Measurements from ENCODE around the gene PMVK. TPM values are rescaled to one million over a fixed set of nuclear protein-coding genes. Genes with fewer than 3 reads are reported as not detected.

PMVK gene
- total and polyA plus RNA-seq, 2 of the 8 experiments (the other 6 are each of a cell fraction or from before 2014, with no cell fraction given) = 23.8 to 26.5 TPM

- H3K56ac ChIP-seq (replicated peaks; ENCODE audit: insufficient read length, low read depth, low read length) = no peak overlapping the region
- no peak overlapping the region for H4K91ac ChIP-seq (replicated peaks; ENCODE audit: insufficient read length, low read length)
- H3K4ac ChIP-seq (replicated peaks; ENCODE audit: insufficient read length, low read depth, low read length) = no peak overlapping the region
- no peak for DNase-seq (ENCODE audit: low read depth in 1 of 2, low spot score in 2 of 2)
- no peak overlapping the region for H2AK5ac ChIP-seq (ENCODE audit: low read depth, low read length)
- no peak overlapping the region for H4K5ac ChIP-seq (ENCODE audit: insufficient read length, low read depth, low read length)
- no peak overlapping the region for H2BK120ac ChIP-seq (replicated peaks; ENCODE audit: low read depth, low read length)
- no peak overlapping the region for H3K4me2 ChIP-seq (ENCODE audit: insufficient read depth in 1 of 2, low read depth in 2 of 2, low read length in 2 of 2)
- no peak overlapping the region for H4K8ac ChIP-seq (ENCODE audit: extremely low read depth, insufficient read depth, low read length)
- H3K79me1 ChIP-seq (ENCODE audit: low read depth, low read length) = no peaks in the 10 kb centered on the region; the same call in 1 of the 2 replicates
- H3K23ac ChIP-seq (ENCODE audit: insufficient read length) = no peak overlapping the region
- TF ChIP-seq YY1 (IDR thresholded peaks at IDR 0.05; ENCODE audit: low read depth, low read length) (no peak), SIRT6 (IDR thresholded peaks at IDR 0.05; ENCODE audit: low read length) (no peak), RXRA (IDR thresholded peaks at IDR 0.05; ENCODE audit: insufficient read depth, low read depth, low read length) (no peak)
- H3K27me3 ChIP-seq (replicated peaks in 1 of 4; ENCODE audit: control insufficient read depth in 3 of 4, extremely low read depth in 1 of 4, insufficient read depth in 3 of 4, low read length in 3 of 4) = no peaks in the 10 kb centered on the region
- no peak overlapping the region for H3K14ac ChIP-seq (ENCODE audit: insufficient read length)
- no peak overlapping the region for H3K27ac ChIP-seq (ENCODE audit: low read depth, low read length)
- H3K4me3 ChIP-seq (ENCODE audit: extremely low read depth in 1 of 4, insufficient read depth in 2 of 4, low read depth in 3 of 4, low read length in 4 of 4) = no peak overlapping the region
- peaks cover 4 to 9% (median 7%) of the 10 kb centered on the region in 4 experiments; a peak in 6 of 7 replicates for H3K4me1 ChIP-seq (replicated peaks in 1 of 4; ENCODE audit: control insufficient read depth in 3 of 4, insufficient read depth in 4 of 4, low read length in 3 of 4)
- H4K20me1 ChIP-seq (replicated peaks in 1 of 2; ENCODE audit: control insufficient read depth in 1 of 2, insufficient read depth in 2 of 2, low read length in 2 of 2) = no peaks in the 10 kb centered on the region
- H2BK5ac ChIP-seq (ENCODE audit: low read depth, low read length) = no peak overlapping the region
- no peaks in the 10 kb centered on the region for H3K36me3 ChIP-seq (ENCODE audit: control insufficient read depth in 2 of 4, insufficient read depth in 4 of 4, low read length in 3 of 4)
- H3K9me3 ChIP-seq (ENCODE audit: insufficient read depth in 2 of 2, low read depth in 1 of 2, low read length in 1 of 2) = no peaks in the 10 kb centered on the region
- ChIA-PET POLR2A (ENCODE audit: partially characterized antibody) (interaction anchor here (0.9 to 1.4 kb wide), 4 partner anchors 12 to 34 kb away, joined by 3 to 7 read pairs (median 5); partner anchors contain the start of genes PBXIP1 and SHC1), CTCF (ENCODE audit: partially characterized antibody) (interaction anchor here (0.7 to 1.4 kb wide), 11 partner anchors 20 to 359 kb away, joined by 3 to 5 read pairs (median 3); partner anchors contain the start of gene EFNA4)
- WGBS, 2 experiments (ENCODE audit: extremely low coverage in 1 of 2, insufficient coverage in 1 of 2, insufficient read length in 1 of 2, insufficient replicate concordance in 2 of 2, low coverage in 1 of 2, low lambda C conversion rate in 2 of 2, missing lambda C conversion rate in 1 of 2) = 60% methylated on average over 1 of the region's 1 CpG; no CpG with 5 or more reads in 1 of the 2 experiments
- H3K9ac ChIP-seq (replicated peaks in 1 of 4; ENCODE audit: extremely low read depth in 1 of 4, low read depth in 3 of 4, low read length in 3 of 4) = no peak overlapping the region
- H2BK15ac ChIP-seq (ENCODE audit: low read length) = 0 out of 2 replicates have a peak overlapping the region, but pooled peaks have one; percentile 0
- no peak for FAIRE-seq
- no peak overlapping the region for H2AFZ ChIP-seq (ENCODE audit: low read length)
- H3K79me2 ChIP-seq (ENCODE audit: control insufficient read depth in 1 of 2, insufficient read depth in 2 of 2, low read length in 2 of 2) = no peaks in the 10 kb centered on the region
- H3K18ac ChIP-seq (ENCODE audit: extremely low read depth, low read length) = no peak overlapping the region
- H3K23me2 ChIP-seq (ENCODE audit: low read depth, low read length) = peaks cover 12% of the 10 kb centered on the region
- H2BK20ac ChIP-seq (ENCODE audit: low read length) = no peak overlapping the region
- H2BK12ac ChIP-seq (ENCODE audit: low read depth, low read length) = no peak overlapping the region
These were observed 3.7 kb upstream of the PMVK start for GRCh38 chr1:154940213-154940560.

Measured in H1 (cell line).